D341Med (cell line): Measurements from ENCODE around the gene PNKP.

Experiments
- DNase-seq: peaks from one replicate; pipeline ENCODE4 v3.0.0; 2012; ENCODE audit warnings: low spot score

Gene PNKP

DNA sequence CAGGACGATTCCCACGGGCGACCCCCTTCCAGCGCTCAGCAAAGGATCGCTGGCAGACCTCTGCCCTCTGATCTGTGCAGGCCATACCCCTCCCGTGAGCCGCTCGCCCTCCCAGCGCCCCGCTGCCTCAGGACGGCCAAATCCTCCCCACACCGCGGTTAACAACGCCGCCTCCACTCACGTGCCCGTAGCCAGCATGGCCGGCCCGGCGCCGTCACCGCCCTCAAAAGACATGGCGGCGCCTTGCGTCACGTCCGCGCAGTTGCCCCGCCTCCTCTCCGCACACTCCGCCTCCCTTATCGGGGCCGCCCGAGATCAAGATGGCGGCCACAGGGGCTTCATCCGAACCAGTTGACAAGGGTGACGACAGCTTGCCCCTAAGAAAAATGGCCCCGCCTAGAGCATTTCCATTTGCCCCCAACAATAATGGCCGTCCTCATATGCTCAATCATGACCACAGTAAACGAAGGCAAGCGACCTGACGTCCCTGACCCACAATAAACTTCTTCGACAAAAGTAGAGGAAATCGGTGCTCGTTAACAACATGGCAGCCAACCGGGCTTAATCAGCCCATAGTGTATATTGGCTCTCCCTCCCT is 9.1 kb upstream of the PNKP start:
- DNase-seq = peak; percentile 90

DNA sequence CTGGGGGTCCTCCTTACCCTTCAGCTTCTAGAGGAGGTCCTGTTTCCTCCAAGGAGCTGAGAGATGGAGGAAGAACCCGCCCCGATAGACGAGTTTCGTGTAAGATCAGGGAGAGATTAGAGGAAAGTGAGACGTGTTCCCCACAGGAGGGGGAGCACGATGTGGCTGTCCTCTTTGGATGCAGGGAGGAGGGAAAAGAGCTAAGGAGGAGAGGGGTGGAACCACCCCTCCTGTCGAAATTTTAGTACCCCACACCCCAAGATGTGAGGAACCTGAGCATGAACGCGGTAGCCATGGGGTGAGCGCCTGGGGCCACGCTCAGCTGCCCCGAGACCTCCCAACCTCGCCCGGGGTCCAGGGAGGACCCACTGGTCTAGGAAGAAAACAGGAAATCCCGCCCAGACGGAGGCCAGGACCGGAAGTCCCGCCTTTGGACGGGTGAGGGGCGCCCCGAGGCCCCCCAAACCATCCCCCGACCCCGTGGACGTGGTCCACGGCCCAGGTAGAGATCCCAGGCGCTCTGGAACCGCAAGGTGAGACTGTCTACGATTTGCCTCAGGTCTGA is 8.6 kb upstream of the PNKP start:
- DNase-seq = peak; percentile 77

DNA sequence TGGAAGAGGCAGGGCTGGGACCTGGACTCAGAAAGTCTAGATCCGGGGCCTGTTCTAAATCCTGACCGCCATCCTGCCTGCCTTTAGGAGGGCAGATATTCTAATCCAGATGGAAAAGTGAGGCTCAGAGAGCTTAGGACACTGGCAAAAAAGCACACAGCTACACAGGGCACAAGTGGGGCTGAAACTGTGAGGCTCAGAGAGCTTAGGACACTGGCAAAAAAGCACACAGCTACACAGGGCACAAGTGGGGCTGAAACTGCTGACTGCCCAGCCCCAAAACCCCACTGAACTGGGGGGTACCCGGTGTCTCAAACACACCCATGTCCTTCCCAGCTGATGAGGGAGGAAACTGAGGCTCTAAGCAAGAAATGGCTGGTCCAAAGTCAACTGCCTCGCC is 7.8 kb upstream of the PNKP start:
- no peak for DNase-seq

DNA sequence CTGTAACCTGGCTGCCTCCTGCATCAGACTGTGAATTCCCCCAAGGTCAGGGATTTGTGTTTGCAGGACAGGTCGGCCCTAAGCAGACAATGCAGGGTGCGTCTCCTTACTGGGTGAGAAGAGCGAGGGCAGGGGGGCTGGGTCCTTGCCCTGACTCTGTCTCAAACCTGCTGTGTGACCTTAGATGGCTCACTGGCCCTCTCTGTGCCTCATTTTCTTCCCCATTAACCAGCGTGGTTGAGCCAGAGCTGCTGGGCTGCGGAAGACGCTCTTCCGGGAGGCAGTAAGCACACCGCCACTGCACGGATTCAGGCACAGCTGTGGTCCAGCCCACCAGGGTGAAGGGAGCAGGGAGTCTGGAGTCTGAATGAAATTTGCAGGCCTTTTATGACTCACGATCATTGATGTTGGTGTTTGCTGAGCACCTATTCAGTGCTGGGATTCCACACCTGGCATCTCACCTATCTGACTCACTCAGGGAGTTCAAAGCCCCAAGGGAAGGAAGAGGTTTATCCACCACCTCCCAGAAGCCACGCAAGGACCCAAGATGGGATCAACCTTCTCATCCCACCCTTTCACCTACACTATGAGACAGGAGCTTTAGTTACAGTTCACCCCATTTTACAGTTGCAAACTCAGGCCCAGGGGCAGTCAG is 7.3 kb upstream of the PNKP start:
- no peak for DNase-seq

DNA sequence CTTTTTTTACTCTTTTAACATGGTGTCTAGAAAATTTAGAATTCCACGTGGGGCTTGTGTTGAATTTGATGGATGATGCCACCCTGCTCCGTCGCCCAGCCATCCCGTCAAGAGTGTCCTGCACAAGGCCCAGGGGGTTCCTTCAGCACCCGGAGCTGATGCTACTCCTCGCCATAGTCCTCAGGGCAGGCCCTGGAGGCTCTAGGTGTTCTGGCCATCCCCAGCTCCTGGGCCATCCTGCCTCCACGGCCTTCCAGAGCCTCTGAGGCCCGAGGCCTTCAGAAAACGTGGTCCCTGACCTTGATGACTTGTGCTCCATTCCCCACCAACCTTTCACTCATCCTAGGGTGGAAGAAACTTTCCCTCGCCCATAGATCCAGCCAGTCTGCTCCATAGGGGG is 6.5 kb upstream of the PNKP start:
- no peak for DNase-seq

DNA sequence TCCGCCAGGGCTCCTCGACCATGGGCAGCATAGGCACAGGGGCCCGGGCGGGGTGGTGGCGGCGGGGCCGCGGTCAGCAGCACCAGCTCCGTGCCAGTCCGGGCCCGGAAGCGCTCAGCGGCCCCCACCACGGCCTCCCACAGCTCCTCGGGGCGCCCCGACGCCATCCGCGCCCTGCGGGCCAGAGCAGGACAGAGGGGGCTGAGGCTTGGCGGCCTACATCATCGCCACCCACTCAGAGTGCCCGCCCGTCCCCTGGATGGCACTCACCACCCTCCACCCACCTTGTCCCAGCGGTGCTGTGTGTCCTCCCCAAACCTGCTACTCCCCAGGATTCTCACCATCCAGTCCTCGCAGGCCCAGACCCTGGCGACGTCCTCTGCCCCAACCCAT is 5.7 kb upstream of the PNKP start:
- no peak for DNase-seq

DNA sequence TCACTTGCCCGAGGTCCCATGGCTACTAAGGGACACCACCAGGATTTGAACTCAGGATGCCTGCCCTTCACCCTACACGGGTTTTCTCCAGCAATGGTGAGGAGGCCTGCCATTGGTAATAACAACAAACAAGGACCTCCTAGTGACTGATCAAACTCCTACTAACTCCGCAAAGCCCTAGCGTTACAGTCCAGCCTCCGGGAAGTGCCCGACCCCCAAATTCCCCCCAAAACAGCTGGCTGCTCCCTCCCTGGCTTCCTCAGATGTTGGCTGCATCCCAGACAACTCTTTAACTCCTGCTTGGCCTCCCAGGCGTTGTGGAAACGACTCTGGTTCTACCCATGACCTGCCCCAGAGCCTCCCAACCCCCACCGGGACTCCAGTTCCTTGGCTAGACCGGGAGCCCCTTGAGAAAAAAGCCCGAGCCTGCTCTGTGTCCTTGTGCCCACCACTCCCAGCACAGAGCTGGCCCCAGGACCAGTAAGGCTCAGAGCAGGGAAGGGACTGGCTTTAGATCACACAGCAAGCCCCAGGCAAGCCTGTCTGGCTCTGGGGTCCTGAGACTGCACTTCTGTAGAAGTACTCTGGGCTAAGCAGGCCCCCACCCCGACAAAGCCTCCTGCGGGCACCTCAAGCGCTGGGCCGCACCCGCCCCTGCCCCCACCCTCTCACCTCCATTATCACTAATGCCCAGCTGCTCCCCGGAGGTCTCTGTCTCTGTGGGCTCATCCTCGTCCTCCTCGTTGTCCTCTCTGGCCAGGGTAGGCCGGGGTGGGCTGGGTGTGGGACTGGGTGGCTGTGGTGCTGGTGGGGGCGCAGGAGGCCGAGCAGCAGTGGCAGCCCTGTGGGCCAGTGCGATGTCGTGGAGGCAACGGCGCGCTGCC is 5.1 kb upstream of the PNKP start:
- DNase-seq = no peak

DNA sequence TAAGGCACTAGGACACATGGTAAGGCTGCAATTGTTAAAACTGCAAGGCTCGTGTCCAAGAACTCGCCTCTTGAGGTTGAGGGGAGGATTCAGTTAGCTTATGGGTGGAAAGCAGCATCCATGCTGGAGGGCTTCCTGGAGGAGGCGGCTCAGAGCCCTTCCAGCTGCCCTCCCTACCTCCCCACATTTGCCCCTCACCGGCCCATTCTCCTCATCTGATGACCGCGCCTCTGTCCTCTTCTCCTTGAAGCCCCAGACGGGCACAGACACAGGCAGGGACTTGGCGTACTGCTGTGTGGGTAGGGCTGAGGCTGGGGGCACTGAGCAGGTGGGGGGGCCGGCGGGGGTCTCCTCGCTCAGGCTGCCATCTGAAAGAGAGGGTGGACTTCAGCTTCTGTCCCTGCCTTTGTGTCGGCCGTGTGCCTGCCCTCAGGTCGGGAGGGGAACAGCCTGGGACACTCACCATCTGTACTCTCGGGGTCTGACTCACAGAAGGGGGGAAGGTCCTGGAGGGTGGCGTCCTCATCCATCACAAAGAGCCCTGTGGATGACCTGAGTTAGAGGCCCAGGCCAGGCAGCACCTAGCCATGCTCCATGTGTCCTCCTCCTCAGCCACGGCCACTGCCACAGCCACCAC is 4.1 kb upstream of the PNKP start:
- no peak for DNase-seq

DNA sequence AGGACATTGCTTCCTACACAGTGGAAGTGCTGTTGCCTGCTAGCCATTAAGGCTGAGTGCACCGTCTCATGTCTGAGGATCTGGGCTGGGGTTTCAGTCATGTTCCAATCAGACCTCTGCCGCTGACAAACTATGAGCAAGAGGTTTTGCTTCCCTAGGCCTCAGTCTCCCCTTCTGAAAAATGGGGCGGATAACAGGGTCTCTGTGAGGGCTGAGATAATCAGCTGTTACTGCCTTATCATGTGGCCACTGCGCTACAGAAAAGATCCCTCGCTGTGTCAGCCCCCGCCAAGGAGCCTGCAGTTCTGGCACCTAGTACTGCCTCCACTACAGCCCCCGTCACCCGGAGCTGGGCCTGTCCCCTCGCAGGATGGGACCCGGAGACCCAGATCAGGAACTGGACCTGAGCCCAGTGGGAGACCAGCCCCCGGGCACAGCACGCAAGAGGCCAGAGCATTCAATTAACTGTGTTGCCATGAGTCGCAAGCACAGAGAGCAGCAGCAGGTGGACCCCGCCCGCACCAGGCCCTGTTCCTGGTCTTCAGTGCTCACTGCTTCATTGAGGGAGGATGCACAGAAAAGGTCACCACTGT is 3.0 kb upstream of the PNKP start:
- no peak for DNase-seq

DNA sequence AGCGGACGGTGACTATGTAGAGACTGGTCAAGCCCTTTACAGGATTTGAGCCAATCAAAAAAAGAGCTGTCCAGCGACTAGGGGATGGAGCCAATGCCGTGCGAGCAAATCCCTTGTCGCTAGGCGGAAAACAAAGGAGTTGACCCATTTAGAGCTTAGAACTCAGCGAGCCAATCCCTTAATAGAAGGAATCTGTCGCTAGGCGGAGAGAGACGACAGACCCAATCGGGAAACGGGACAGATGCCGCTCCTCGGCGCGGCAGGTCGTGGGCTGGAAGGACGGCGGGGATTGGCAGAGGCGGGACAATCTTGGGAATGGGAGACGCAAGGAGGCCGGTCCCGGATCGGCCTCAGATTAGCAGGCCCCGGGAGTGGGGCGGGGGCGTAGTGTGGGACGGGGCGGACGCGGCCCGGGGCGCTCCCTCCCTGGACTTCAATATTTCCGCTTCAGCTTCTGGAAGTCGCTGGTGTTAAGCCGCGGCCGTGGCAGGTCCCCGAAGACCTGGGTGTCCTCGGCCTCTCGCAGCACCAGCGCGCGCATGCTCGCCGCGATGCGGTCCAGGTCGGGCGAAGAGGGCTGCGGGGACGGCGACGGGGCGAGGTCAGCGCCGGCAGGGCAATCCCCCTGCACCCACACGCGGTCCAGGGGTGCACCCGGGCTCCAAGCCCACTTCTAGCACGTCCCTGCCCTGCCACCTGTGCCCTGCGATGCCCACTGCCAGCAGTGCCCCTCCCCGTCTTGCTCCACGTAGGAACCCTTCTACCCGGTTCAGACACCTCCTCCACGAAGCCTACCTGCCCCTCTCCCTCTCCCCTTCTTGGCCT is 2.3 kb upstream of the PNKP start:
- peak; percentile 92 for DNase-seq

DNA sequence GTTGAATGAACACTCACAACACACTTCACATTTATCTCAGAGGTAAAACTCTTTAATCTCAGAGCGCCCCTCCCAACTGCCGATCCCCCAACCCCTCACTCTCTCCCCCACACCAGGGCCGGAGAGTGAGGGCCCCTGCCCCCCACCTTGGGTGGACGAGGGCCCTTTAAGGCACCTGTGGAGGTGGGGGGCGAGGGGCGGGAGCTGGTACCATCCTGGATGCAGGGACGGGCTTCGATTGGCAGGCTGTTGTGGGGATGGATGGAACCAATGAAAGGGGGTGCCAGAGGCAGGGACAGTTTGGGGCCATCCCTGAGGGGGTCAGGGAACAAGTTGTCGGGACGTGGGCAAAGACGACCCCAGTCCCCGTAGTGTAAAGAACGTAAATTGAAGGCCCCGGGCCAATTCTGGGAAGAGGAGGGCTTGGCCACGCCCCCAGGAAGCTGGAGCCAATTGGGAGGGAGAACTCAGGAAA is 1.7 kb upstream of the PNKP start:
- DNase-seq = peak; percentile 65

DNA sequence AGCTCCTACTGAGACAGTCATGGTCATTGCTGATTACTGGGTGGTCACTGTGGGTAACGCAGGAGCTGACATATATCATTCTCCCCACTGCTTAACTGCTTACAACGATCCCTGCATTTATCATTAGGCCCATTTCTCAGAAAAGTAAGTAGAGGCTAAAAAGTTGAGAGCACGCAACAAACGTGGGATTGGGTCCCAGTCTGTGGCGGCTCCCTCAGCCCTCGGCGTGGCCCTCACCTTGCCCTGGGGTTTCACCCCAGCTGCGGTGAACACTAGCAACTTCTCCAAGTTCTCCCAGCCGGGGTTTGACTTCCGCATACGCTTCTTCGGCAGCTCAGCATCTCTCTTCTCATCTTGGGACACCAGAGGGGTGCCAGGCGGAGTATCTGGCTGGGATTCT is 2.5 kb downstream of the PNKP start:
- DNase-seq = no peak

DNA sequence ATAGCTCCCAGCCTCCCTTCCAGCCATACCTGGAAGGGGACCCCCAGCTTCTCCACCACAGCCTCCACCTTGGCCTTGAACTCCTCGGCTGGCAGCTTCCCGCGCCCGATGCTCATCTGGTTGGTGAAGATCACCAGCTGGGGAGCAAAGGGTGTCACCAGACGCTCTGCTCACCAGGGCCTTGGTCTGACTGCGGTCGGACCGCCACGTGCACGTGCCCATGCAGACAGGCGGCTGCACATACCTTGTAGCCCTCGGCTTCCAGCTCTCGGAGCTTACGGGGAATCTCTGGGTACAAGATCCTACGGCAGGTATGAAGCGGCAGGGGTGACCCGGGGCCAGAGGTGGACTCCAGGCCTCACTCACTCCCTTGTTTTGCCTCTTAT is 3.4 kb downstream of the PNKP start:
- no peak for DNase-seq

DNA sequence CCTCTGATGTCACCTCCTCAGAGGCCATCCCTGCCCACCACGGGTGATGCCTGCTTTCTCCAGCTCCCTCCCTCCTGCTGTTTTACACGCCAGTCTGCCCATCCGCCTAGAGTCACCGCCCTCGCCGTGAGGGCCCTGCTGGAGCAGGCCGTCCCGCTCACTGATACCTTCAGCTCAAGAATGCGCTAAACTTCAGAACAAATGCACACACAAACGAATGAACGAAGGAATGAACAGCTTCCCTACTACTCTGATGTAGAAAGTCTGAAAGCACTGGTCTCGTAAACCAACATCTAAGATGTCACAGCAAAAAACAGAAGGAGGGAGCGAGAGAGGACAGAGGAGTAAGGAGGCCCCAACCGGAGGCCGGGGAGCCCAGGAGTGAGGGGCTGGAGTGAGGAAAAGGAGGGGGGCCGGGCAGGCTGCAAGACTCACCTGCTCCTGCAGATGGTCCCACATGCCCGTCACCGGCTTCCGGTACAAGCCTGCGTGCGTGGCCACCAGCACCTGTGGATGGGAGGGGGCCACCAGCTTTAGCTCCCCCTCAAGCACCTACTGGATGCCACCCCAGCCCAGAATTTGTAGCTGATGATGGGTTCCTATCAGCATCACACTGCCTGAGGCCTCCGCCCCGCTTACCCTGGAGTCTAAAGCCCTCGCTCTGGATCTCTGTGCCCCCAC is 4.0 kb downstream of the PNKP start:
- no peak for DNase-seq

DNA sequence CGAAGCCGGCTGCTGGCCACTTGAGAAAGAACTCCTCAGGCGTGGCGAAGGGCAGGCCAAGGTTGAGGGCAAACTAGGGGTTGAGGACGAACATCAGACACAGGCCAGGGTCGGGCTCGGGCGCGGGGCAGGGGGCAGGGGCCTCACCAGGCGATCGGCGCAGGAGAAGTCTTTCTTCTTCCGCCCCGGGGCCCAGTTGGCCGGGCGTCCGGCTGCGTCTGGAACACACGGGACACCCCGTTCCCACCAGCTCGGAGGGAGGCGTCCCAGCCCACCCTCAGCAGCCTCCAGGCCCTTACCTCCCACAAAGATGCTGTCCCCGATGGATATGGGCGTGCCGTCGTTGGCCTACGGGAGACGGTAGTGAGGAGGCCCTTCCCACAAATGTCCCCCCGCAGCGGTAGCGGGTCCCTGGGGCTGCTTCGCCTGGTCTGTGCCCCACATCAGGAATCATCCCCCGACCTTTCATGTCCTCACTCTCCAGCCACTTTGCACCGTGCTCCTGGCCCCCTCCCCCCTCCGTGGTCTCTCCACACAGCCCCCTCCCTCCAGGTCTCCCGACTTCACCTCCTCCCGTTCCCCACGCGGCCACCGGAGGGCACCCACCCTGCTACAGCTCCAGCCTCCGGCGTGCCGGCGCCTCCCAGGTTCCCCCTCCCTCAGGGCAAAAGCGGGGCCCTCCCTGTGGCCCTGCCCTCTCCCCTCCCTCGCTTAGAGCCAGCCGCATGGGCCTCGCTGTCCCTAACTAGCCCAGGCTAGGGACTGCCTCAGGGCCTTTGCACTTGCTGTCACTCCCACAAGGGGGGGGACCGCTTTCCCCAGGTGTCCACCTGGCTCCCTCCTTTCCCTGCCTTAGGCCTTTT is 4.8 kb downstream of the PNKP start:
- no peak for DNase-seq

DNA sequence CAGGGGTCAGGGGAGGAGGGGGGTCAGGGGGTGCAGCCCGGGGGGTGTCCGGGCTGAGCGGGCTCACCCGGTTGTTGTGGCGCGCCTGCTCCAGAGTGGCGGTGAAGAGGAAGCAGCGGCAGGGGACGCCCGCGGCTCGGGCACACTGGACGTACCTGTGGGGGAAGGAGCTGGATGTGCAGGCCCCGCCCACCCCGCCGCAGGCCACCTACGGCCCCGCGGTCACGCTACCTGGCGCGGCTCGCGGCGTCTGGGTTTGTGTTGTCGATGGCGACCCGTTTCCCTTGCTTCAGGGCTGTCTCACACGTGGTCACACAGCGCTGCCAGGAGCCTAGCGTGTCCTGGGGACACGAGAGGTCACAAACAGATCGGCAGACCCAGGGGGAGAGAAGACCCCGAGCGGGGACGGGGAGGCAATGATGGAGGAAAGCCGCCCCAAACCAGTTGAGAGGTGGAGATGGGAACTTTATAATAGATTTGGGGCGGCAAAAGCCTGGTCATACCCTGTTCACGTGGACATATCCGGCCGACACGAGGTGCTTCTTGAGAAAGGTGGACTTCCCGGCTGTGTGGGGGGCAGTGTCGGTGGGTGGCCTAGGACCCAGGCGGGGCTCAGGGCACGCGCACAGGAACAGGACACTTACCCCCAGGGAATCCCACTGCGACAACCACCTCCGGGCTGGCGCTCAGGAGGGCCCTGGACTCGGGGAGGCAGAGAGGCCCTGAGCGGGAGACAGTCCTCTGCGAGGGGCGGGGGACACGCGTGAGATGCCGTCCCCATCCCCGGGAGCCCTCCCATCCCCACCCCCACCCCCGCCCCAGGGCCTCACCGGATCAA is 5.6 kb downstream of the PNKP start:
- DNase-seq = no peak

DNA sequence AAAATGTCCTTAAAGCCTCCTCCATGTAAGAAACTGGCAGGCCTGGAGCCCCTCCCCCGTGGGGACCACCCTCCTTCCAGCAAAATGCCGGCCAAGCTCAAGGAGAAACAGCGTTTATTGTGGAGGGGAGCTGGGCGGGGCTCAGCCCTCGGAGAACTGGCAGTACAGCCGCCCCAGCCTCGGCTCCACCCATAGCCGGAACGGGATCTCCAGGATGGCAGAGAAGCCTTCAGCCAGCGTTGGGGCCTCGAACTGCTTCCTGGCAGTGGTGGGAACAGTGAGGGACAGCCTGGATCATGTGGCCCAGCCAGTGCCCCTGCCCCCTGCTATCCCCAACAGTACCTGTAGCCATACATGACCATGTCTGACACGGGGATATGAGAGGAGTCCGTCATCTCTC is 6.3 kb downstream of the PNKP start:
- no peak for DNase-seq

DNA sequence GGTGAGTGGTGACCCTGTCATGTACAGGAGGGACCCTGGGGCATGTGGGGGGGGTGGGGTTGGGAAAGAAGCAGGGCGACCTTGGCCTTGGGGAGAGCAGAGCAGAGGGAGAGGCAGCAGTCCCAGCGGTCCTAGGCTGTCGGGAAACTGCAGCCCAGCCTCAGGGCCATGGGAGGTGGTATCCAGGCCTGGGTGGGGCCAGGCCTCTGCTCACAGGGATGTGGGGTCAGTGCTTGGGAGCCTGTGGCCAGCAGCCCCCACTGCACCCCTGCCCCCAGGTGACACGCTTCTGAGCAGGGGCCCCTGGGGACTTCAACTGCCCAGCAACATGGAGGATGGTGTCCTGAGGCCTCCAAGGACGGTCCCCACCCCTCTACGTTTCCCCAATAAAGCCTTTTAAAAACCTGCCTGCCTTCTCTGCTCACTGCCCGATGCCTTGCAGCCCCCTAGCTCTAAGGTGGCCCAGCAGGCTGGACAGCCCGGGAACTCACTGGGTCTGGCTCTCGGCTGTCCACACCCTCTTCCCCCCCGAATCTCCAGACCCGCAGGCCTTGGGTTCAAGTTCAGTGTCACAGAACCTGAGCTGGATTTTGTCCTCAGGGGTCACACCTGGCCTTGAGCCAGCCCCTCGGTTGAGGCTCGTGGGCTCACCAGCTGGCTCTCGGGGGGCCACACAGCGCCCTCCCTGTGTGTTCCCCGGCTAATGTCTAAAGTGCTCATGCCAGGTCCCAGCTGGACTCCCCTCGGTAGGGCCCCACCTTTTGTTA is 6.9 kb downstream of the PNKP start:
- no peak for DNase-seq
